ENCODE results near the gene EFCAB11. TPM values are rescaled to one million over a fixed set of nuclear protein-coding genes. Genes with fewer than 3 reads are reported as not detected.
"Not testable (repeated sequence)": the region's sequence is repeated elsewhere in the genome, so short reads cannot be mapped to it uniquely, and the experiment has no call there.

EFCAB11 gene
- total RNA-seq, 4 donors from 2014 or later = 2.9 to 5.0 (median 4.1) TPM

- no peak for ATAC-seq (ENCODE audit: low FRiP score)
- no peak for DNase-seq (ENCODE audit: low spot score)
- no peak for TF ChIP-seq CTCF (IDR thresholded peaks at IDR 0.05)
Measured at GRCh38 chr14:89907655-89908054, 46.9 kb downstream of the EFCAB11 start.

GRCh38 chr14:89906000-89906399 is 48.5 kb downstream of the EFCAB11 start:
- no peak for TF ChIP-seq CTCF (IDR thresholded peaks at IDR 0.05)
- DNase-seq (ENCODE audit: low spot score) = no peak
- ATAC-seq (ENCODE audit: low FRiP score) = no peak

GRCh38 chr14:89903340-89903952 is 51.1 kb downstream of the EFCAB11 start:
- no peak for TF ChIP-seq CTCF (IDR thresholded peaks at IDR 0.05)
- ATAC-seq (ENCODE audit: low FRiP score) (no peak), DNase-seq (ENCODE audit: low spot score) (no peak)

- ATAC-seq (ENCODE audit: low FRiP score) (no peak), DNase-seq (ENCODE audit: low spot score) (no peak)
- no peak for TF ChIP-seq CTCF (IDR thresholded peaks at IDR 0.05)
Measured at GRCh38 chr14:89902881-89903280, 51.6 kb downstream of the EFCAB11 start.

- DNase-seq (ENCODE audit: low spot score) (no peak), ATAC-seq (ENCODE audit: low FRiP score) (no peak)
- no peak for TF ChIP-seq CTCF (IDR thresholded peaks at IDR 0.05)
Measured at GRCh38 chr14:89900802-89901201, 53.7 kb downstream of the EFCAB11 start.

GRCh38 chr14:89899917-89900663 is 54.4 kb downstream of the EFCAB11 start:
- no peak for DNase-seq (ENCODE audit: low spot score)
- TF ChIP-seq CTCF (IDR thresholded peaks at IDR 0.05) = no peak
- no peak for ATAC-seq (ENCODE audit: low FRiP score)

GRCh38 chr14:89899291-89899690 is 55.2 kb downstream of the EFCAB11 start:
- DNase-seq (ENCODE audit: low spot score) (no peak), ATAC-seq (ENCODE audit: low FRiP score) (no peak)
- TF ChIP-seq CTCF (IDR thresholded peaks at IDR 0.05) = no peak

GRCh38 chr14:89893388-89893787 is 61.1 kb downstream of the EFCAB11 start:
- DNase-seq (ENCODE audit: low spot score); ATAC-seq (ENCODE audit: low FRiP score): not testable (repeated sequence)
